Measurements from ENCODE around the gene CSF1. TPM values are rescaled to one million over a fixed set of nuclear protein-coding genes. Genes with fewer than 3 reads are reported as not detected.

Gene CSF1
- total and polyA plus RNA-seq, 2 experiments from 2014 or later = 1.4 to 3.5 TPM

- no peaks in the 10 kb centered on the region for H3K79me2 ChIP-seq (replicated peaks; ENCODE audit: insufficient read depth)
- peaks cover 13% of the 10 kb centered on the region for H3K4me1 ChIP-seq (ENCODE audit: insufficient read depth)
- Mint-ChIP-seq H3K27me3 (ENCODE audit: insufficient read depth, low read depth, poor library complexity) (peaks cover 36% of the 10 kb centered on the region), H3K27ac (no peak overlapping the region), H3K4me3 (no peak overlapping the region), H3K4me1 (peaks cover 21% of the 10 kb centered on the region), H3K36me3 (ENCODE audit: low read depth) (no peaks in the 10 kb centered on the region), H3K9me3 (no peaks in the 10 kb centered on the region)
- no peaks in the 10 kb centered on the region for H3K36me3 ChIP-seq (ENCODE audit: insufficient read depth)
- no peak overlapping the region for H3K4me2 ChIP-seq
- DNase-seq (ENCODE audit: low spot score) (no peak), ATAC-seq (no peak)
- no peak overlapping the region for H3K4me3 ChIP-seq
- H3K9me2 ChIP-seq (ENCODE audit: insufficient read depth) = no peaks in the 10 kb centered on the region
- H3K27me3 ChIP-seq (ENCODE audit: insufficient read depth) = peaks cover 37% of the 10 kb centered on the region
- TF ChIP-seq CREB1 (CRISPR knock-in tag; IDR thresholded peaks at IDR 0.05; ENCODE audit: low read depth) = no peak
- TF ChIP-seq EZH2 (IDR thresholded peaks at IDR 0.05; ENCODE audit: low read depth, unreplicated experiment) = no peak
- TF ChIP-seq EZH2phosphoT487 (IDR thresholded peaks at IDR 0.05; ENCODE audit: unreplicated experiment) = no peak
- no peak for TF ChIP-seq ZNF331 (CRISPR knock-in tag; IDR thresholded peaks at IDR 0.05; ENCODE audit: low read depth)
- TF ChIP-seq NANOG (IDR thresholded peaks at IDR 0.05; ENCODE audit: borderline replicate concordance) = no peak
- H3F3A ChIP-seq (replicated peaks; ENCODE audit: low read depth) = 0 out of 2 replicates have a peak, but pooled peaks cover 3% of the 10 kb centered on the region
- no peak overlapping the region for H2AFZ ChIP-seq
- H3K27ac ChIP-seq (ENCODE audit: low read depth) = no peak overlapping the region
- H4K20me1 ChIP-seq (replicated peaks; ENCODE audit: insufficient read depth) = no peaks in the 10 kb centered on the region
Measured at GRCh38 chr1:109906160-109906838, 4.3 kb upstream of the CSF1 start.

- Histone ChIP-seq H3K36me3 (ENCODE audit: insufficient read depth) (no peaks in the 10 kb centered on the region), H3K4me1 (ENCODE audit: insufficient read depth) (peaks cover 18% of the 10 kb centered on the region), H3K4me3 (no peak overlapping the region), H3K9me2 (ENCODE audit: insufficient read depth) (no peaks in the 10 kb centered on the region), H4K20me1 (replicated peaks; ENCODE audit: insufficient read depth) (no peaks in the 10 kb centered on the region), H2AFZ (no peak overlapping the region; the same call in 1 of the 2 replicates), H3K4me2 (no peak overlapping the region), H3K27me3 (ENCODE audit: insufficient read depth) (peaks cover 42% of the 10 kb centered on the region), H3K79me2 (replicated peaks; ENCODE audit: insufficient read depth) (no peaks in the 10 kb centered on the region), H3K27ac (ENCODE audit: low read depth) (no peak overlapping the region), H3F3A (replicated peaks; ENCODE audit: low read depth) (0 out of 2 replicates have a peak, but pooled peaks cover 3% of the 10 kb centered on the region)
- no peak overlapping the region for H3K27ac Mint-ChIP-seq
- no peak overlapping the region for H3K4me3 Mint-ChIP-seq
- no peaks in the 10 kb centered on the region for H3K9me3 Mint-ChIP-seq
- H3K4me1 Mint-ChIP-seq = peaks cover 25% of the 10 kb centered on the region
- peaks cover 40% of the 10 kb centered on the region for H3K27me3 Mint-ChIP-seq (ENCODE audit: insufficient read depth, low read depth, poor library complexity)
- no peaks in the 10 kb centered on the region for H3K36me3 Mint-ChIP-seq (ENCODE audit: low read depth)
- DNase-seq (ENCODE audit: low spot score) = no peak
- ATAC-seq = no peak
- TF ChIP-seq ZNF114 (CRISPR knock-in tag; IDR thresholded peaks at IDR 0.05) (no peak), NANOG (IDR thresholded peaks at IDR 0.05; ENCODE audit: borderline replicate concordance) (no peak), ETS1 (IDR thresholded peaks at IDR 0.05) (no peak), EZH2 (IDR thresholded peaks at IDR 0.05; ENCODE audit: low read depth, unreplicated experiment) (no peak), REST (IDR thresholded peaks at IDR 0.05; ENCODE audit: unreplicated experiment) (no peak), JUNB (IDR thresholded peaks at IDR 0.05; ENCODE audit: unreplicated experiment) (no peak), CTCF (conservative IDR thresholded peaks at IDR 0.05; ENCODE audit: low read depth in 2 of 2) (no peak), EZH2phosphoT487 (IDR thresholded peaks at IDR 0.05; ENCODE audit: unreplicated experiment) (no peak), STAT1 (IDR thresholded peaks at IDR 0.05; ENCODE audit: unreplicated experiment) (no peak), ZNF331 (CRISPR knock-in tag; IDR thresholded peaks at IDR 0.05; ENCODE audit: low read depth) (no peak), CREB1 (CRISPR knock-in tag; IDR thresholded peaks at IDR 0.05; ENCODE audit: low read depth) (no peak), POLR2AphosphoS5 (IDR thresholded peaks at IDR 0.05; ENCODE audit: low read depth) (no peak)
Measured at GRCh38 chr1:109906839-109907180, 3.8 kb upstream of the CSF1 start.

Measured in GM23338 (cell line).